ENCODE results near the gene WFS1. TPM values are rescaled to one million over a fixed set of nuclear protein-coding genes. Genes with fewer than 3 reads are reported as not detected.
A peak's percentile ranks its signal among the peaks of the same experiment; 100 is the strongest.

Gene WFS1
- total and polyA plus RNA-seq, 2 of the 8 experiments (the other 6 are each of a cell fraction or from before 2014, with no cell fraction given) = 29.1 to 43.1 TPM

DNA sequence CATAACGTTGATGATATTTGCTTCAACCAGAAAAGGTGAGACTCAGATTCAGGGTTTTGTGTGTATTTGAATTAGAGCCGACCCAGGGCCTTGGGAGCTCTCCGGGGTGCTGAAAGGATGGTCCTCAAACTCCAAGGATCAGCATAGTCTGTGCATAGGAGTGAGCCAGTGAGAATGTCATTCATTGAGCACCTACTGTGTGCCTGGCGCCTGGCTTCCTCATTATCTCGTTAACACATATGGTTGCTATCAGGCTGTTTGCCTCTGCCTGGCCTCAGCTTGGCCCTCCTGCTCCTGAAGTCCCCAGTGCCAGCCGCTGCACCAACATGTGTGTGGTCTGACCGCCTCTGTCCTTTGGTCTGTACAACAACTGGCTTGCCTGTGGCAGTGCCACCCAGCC is 44.2 kb upstream of the WFS1 start (continued):
- TF ChIP-seq, protein P1, sequence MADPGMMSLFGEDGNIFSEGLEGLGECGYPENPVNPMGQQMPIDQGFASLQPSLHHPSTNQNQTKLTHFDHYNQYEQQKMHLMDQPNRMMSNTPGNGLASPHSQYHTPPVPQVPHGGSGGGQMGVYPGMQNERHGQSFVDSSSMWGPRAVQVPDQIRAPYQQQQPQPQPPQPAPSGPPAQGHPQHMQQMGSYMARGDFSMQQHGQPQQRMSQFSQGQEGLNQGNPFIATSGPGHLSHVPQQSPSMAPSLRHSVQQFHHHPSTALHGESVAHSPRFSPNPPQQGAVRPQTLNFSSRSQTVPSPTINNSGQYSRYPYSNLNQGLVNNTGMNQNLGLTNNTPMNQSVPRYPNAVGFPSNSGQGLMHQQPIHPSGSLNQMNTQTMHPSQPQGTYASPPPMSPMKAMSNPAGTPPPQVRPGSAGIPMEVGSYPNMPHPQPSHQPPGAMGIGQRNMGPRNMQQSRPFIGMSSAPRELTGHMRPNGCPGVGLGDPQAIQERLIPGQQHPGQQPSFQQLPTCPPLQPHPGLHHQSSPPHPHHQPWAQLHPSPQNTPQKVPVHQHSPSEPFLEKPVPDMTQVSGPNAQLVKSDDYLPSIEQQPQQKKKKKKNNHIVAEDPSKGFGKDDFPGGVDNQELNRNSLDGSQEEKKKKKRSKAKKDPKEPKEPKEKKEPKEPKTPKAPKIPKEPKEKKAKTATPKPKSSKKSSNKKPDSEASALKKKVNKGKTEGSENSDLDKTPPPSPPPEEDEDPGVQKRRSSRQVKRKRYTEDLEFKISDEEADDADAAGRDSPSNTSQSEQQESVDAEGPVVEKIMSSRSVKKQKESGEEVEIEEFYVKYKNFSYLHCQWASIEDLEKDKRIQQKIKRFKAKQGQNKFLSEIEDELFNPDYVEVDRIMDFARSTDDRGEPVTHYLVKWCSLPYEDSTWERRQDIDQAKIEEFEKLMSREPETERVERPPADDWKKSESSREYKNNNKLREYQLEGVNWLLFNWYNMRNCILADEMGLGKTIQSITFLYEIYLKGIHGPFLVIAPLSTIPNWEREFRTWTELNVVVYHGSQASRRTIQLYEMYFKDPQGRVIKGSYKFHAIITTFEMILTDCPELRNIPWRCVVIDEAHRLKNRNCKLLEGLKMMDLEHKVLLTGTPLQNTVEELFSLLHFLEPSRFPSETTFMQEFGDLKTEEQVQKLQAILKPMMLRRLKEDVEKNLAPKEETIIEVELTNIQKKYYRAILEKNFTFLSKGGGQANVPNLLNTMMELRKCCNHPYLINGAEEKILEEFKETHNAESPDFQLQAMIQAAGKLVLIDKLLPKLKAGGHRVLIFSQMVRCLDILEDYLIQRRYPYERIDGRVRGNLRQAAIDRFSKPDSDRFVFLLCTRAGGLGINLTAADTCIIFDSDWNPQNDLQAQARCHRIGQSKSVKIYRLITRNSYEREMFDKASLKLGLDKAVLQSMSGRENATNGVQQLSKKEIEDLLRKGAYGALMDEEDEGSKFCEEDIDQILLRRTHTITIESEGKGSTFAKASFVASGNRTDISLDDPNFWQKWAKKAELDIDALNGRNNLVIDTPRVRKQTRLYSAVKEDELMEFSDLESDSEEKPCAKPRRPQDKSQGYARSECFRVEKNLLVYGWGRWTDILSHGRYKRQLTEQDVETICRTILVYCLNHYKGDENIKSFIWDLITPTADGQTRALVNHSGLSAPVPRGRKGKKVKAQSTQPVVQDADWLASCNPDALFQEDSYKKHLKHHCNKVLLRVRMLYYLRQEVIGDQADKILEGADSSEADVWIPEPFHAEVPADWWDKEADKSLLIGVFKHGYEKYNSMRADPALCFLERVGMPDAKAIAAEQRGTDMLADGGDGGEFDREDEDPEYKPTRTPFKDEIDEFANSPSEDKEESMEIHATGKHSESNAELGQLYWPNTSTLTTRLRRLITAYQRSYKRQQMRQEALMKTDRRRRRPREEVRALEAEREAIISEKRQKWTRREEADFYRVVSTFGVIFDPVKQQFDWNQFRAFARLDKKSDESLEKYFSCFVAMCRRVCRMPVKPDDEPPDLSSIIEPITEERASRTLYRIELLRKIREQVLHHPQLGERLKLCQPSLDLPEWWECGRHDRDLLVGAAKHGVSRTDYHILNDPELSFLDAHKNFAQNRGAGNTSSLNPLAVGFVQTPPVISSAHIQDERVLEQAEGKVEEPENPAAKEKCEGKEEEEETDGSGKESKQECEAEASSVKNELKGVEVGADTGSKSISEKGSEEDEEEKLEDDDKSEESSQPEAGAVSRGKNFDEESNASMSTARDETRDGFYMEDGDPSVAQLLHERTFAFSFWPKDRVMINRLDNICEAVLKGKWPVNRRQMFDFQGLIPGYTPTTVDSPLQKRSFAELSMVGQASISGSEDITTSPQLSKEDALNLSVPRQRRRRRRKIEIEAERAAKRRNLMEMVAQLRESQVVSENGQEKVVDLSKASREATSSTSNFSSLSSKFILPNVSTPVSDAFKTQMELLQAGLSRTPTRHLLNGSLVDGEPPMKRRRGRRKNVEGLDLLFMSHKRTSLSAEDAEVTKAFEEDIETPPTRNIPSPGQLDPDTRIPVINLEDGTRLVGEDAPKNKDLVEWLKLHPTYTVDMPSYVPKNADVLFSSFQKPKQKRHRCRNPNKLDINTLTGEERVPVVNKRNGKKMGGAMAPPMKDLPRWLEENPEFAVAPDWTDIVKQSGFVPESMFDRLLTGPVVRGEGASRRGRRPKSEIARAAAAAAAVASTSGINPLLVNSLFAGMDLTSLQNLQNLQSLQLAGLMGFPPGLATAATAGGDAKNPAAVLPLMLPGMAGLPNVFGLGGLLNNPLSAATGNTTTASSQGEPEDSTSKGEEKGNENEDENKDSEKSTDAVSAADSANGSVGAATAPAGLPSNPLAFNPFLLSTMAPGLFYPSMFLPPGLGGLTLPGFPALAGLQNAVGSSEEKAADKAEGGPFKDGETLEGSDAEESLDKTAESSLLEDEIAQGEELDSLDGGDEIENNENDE (IDR thresholded peaks at IDR 0.05; ENCODE audit: insufficient replicate concordance, low read length) = no peak
- TF ChIP-seq SIN3A (conservative IDR thresholded peaks at IDR 0.05 in 1 of 2, IDR thresholded peaks at IDR 0.05 in 1 of 2; ENCODE audit: low read depth in 1 of 2, low read length in 2 of 2) = peak; percentile 81 to 85; a peak in 2 of 4 replicates
